Measurements from ENCODE around the gene TGM2.

The TGM2 gene

GRCh38 chr20:38158701-38159351 lies 6.2 kb downstream of the TGM2 start:
- DNase-seq, result no peak

GRCh38 chr20:38157635-38158495 lies 7.2 kb downstream of the TGM2 start:
- no peak for DNase-seq

GRCh38 chr20:38156888-38157634 lies 8.0 kb downstream of the TGM2 start:
- DNase-seq, result no peak

- no peak for DNase-seq
Observed at GRCh38 chr20:38156280-38156679, 8.8 kb downstream of the TGM2 start.

GRCh38 chr20:38155811-38156210 lies 9.3 kb downstream of the TGM2 start:
- DNase-seq, result no peak

GRCh38 chr20:38153401-38153800 lies 11.7 kb downstream of the TGM2 start:
- no peak for DNase-seq

GRCh38 chr20:38152621-38153221 lies 12.3 kb downstream of the TGM2 start:
- peak; percentile 86 for DNase-seq

GRCh38 chr20:38152175-38152620 lies 12.9 kb downstream of the TGM2 start:
- DNase-seq, result peak; percentile 64

GRCh38 chr20:38151455-38151854 lies 13.6 kb downstream of the TGM2 start:
- no peak for DNase-seq

GRCh38 chr20:38150335-38151170 lies 14.5 kb downstream of the TGM2 start:
- no peak for DNase-seq

- DNase-seq, result no peak
Observed at GRCh38 chr20:38148328-38149102, 16.6 kb downstream of the TGM2 start.

- DNase-seq, result no peak
Observed at GRCh38 chr20:38147751-38148150, 17.3 kb downstream of the TGM2 start.

GRCh38 chr20:38147163-38147562 lies 17.9 kb downstream of the TGM2 start:
- no peak for DNase-seq

GRCh38 chr20:38146628-38147027 lies 18.4 kb downstream of the TGM2 start:
- DNase-seq, result no peak

- DNase-seq, result no peak
Observed at GRCh38 chr20:38146156-38146555, 18.9 kb downstream of the TGM2 start.

- no peak for DNase-seq
Observed at GRCh38 chr20:38145729-38146075, 19.4 kb downstream of the TGM2 start.

GRCh38 chr20:38144974-38145728 lies 19.9 kb downstream of the TGM2 start:
- DNase-seq, result no peak

GRCh38 chr20:38144598-38144973 lies 20.5 kb downstream of the TGM2 start:
- DNase-seq, result no peak

GRCh38 chr20:38143646-38144554 lies 21.2 kb downstream of the TGM2 start:
- peak; percentile 53 for DNase-seq

- DNase-seq, result no peak
Observed at GRCh38 chr20:38143238-38143645, 21.8 kb downstream of the TGM2 start.
